Omental fat pad (tissue), 4 donors: ENCODE results near the gene KCNMB2. TPM values are rescaled to one million over a fixed set of nuclear protein-coding genes. Genes with fewer than 3 reads are reported as not detected.

Source experiments
- ATAC-seq: fragments of 150-250 bp; one replicate; pipeline ENCODE4 v1.9.1; 2016; ENCODE audit warnings: mild to moderate bottlenecking, moderate library complexity; ENCODE audit not compliant: low FRiP score
- DNase-seq: peaks from one replicate; pipeline ENCODE4 v3.0.0-alpha.2; 2019; ENCODE audit warnings: low spot score
- total RNA-seq, 4 donors: library from RNA; depleted of rRNA; stranded (reverse); fragments of >200 nt; gene quantifications; one replicate each; pipeline ENCODE4 v1.1.0, GENCODE V29; 2016
- TF ChIP-seq, protein P1 (sequence below), 3 donors: fragments of 450-650 bp; IDR thresholded peaks; one replicate each; pipeline ENCODE4 v1.5.1; 2016 to 2017; ENCODE audit warnings: antibody characterized with exemption in 3 of 3, mild to moderate bottlenecking in 3 of 3, moderate library complexity in 2 of 3

KCNMB2 gene
- total RNA-seq, 4 donors from 2014 or later, result 0.24 to 0.65 TPM; not detected in 2

DNA sequence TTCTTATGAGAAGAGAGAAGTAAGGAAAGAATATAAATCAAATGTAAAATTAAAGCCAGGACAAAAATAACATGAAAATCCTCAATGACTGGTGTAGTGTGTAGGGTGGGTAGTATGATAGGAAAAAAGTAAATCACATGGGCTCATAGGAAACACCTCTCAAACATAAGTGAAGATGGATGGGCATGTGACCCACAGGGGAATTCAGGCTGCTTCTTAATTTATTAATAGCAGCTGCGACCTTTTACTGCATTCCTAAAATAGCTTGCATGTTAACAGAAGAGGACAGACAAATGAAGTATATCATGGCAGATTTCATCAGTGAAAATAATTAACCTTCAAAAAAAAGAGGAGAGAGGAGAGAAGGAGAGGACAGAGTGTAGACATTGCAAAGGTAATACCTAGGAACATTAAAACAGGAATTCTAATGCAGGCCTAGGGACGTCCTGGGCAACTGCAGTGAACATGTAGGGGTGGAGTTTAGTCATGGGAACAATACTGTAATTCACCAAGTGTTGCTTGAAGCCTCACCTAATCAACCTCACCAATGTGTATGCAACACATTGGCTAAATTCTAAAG is 132.9 kb downstream of the KCNMB2 start:
- TF ChIP-seq, protein P1, sequence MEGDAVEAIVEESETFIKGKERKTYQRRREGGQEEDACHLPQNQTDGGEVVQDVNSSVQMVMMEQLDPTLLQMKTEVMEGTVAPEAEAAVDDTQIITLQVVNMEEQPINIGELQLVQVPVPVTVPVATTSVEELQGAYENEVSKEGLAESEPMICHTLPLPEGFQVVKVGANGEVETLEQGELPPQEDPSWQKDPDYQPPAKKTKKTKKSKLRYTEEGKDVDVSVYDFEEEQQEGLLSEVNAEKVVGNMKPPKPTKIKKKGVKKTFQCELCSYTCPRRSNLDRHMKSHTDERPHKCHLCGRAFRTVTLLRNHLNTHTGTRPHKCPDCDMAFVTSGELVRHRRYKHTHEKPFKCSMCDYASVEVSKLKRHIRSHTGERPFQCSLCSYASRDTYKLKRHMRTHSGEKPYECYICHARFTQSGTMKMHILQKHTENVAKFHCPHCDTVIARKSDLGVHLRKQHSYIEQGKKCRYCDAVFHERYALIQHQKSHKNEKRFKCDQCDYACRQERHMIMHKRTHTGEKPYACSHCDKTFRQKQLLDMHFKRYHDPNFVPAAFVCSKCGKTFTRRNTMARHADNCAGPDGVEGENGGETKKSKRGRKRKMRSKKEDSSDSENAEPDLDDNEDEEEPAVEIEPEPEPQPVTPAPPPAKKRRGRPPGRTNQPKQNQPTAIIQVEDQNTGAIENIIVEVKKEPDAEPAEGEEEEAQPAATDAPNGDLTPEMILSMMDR (IDR thresholded peaks at IDR 0.05), result no peak
- ATAC-seq (no peak), DNase-seq (no peak)

DNA sequence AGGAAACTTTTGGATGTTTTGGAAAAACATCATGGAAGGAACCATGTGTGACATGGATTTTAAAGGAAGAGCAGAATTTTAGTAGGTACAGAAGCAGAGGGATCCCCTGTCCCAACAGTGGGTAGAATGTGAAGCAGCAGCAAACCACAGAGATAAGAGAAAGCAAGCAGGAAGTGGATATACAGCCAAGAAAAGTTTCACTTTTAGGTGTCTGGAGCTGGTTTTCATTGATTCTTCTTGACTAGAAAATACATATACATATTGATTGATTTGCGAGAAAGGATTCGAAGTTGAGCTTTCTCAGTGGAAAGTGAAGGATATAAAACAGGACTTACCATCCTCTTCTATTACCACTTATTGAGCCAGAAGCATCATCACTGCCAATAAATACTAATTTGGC is 133.5 kb downstream of the KCNMB2 start:
- TF ChIP-seq, protein P1 (IDR thresholded peaks at IDR 0.05), result no peak
- ATAC-seq (no peak), DNase-seq (no peak)

DNA sequence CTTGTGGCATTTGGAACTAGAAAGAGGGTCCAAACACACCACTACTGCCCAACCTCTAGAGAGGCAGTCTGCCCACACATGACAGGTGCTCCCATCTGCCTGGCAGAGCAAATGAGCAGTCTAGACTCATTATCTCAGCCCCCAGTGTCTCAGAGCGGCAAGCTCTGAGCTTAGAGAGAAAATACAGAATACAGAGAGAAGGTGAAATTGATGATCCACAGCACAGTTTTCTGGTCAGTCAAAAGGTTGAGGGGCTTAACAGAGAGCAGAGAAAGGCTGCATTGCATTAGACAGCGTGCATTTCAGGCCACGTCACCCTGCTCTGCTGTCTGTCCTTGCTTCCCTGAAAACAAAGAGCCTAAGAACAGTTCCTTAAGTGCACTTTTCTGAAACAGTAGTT is 135.1 kb downstream of the KCNMB2 start:
- DNase-seq, result no peak
- TF ChIP-seq, protein P1 (IDR thresholded peaks at IDR 0.05), result no peak
- no peak for ATAC-seq

DNA sequence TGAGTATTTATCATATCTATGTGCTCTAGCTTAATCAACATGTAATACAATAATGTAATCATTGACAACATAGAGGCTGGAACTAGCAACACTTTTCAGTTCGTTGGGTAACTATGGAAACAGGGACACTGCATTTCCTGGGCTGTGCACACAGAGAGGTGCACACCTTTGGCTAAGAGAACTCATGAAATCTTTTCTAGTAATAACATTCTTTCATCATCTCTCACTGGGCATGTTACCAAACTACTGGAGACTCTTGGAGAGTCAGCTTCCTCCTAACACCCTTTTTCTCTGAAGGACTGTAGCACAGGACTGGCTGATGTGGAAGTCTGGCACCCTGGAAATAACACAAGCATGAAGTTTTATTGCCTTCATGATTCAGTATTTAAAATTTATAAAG is 135.6 kb downstream of the KCNMB2 start:
- DNase-seq, result no peak
- ATAC-seq, result peak; percentile 44
- TF ChIP-seq, protein P1 (IDR thresholded peaks at IDR 0.05), result no peak

DNA sequence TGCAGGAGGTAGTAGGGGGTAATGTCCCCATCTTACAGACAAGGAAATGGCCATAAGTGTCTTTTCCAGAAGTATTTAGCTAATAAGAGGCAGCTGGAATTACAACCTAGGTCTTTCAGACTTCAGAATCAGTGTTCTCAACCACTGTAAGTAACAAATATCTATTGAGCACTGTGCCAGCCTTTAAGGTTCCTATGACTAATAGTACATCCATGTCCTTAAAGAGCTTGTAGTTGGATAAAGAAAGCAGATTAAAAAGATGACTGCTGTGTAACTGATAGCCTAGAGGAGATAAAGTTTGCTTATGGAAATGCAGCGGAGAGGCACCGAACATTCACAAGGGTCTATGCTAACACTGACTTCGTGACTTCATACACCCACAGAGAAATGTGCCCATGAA is 136.0 kb downstream of the KCNMB2 start:
- no peak for ATAC-seq
- DNase-seq, result no peak
- TF ChIP-seq, protein P1 (IDR thresholded peaks at IDR 0.05), result no peak

DNA sequence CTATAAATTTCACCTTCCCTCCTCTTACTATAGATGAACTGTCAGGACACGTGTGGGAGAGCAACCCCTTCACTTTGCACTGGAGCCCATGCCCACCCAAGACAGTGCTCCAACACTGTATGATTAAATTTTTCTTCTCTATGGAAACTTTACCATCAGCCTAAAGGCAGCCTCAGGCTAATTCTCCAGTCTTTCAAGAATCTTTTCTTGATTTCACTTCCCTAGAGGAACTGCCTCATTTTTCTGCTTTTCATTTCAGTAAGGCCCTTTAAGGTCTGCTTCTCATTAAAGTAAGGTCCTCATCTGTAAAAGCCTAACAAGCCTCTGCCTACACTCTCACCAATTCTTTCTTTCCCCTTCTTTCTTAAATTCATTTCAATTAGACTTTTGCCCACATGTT is 137.3 kb downstream of the KCNMB2 start:
- no peak for ATAC-seq
- DNase-seq, result no peak
- TF ChIP-seq, protein P1 (IDR thresholded peaks at IDR 0.05), result no peak

DNA sequence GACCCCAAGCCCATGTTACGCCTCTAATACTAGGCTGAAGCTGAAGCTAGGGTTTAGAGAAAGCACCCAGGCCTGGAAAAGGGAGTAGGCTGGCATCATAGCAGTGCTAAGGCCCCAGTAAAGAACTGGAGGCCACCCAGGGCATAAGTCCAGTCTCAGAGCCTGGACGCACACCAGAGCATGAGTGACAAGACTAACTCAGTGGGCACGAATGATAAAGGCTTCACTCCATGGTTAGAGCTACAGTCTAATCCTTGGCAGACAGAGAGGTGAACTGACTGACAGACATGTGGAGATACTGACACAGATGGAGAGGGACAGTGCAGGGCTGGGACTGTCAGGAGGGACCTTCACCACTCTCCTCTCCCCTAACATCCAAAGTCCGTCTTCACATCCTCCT is 139.8 kb downstream of the KCNMB2 start:
- TF ChIP-seq, protein P1 (IDR thresholded peaks at IDR 0.05), result no peak
- no peak for DNase-seq
- ATAC-seq, result no peak
